ENCODE results near the gene MRPS18B. TPM values are rescaled to one million over a fixed set of nuclear protein-coding genes. Genes with fewer than 3 reads are reported as not detected.

MRPS18B gene
- total RNA-seq, 1 donor from 2014 or later = 48.9 TPM

DNA sequence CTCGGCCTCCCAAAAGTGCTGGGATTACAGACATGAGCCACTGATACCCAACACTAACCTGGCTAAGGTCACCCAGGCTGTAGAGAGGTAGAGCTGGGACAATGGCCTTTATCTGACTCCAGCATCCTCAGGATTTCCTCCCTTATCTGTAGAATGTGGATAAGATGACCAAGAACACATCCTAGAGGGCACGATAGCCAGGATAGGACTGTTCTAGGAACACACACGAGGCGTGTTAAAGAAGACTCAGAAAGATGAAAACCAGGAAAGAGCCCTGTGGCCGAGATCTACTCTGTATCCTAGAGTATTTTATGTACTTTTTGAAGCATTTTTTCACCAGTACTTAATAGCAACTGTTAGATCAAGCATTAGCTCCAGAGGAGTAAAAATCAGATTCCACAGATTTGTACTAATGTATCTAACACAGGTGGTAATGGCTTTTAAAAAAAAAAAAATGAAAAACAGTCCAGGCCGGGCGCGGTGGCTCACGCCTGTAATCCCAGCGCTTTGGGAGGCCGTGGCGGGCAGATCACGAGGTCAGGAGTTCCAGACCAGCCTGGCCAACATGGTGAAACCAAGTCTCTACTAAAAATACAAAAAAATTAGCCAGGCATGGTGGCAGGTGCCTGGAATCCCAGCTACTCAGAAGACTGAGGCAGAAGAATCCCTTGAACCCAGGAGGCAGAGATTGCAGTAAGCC lies 17.9 kb upstream of the MRPS18B start:
- no peak overlapping the region for H3K27ac ChIP-seq

DNA sequence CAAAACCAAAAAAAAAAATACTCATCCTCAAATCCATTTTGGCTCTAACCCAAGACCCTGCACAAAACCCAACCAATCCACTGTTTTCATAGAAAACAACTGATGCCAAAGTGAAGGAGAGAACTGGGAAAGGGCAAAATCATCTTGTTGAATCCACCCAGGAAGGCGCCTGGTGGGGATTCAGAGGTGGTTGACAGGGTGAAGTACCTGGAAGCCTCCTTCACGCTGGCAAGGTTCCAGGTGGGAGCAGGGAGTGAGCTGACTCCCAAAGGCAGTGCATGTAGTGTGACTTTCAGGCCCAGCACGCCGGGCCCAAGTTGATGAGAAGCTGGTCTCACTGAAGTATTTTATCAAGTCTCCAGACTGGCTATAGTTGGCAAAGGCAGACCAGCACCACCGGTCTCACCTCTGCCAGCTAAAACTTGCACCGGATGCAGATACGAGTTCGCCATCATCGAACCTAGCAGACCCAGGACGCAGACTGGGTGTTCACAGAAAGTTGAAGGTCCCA lies 17.1 kb upstream of the MRPS18B start:
- no peaks in the 10 kb centered on the region for H3K4me1 ChIP-seq
- no peak for ATAC-seq
- H3K36me3 ChIP-seq = peaks cover 52% of the 10 kb centered on the region
- no peaks in the 10 kb centered on the region for H3K9me3 ChIP-seq
- intact Hi-C loops (cut with DNase I) = loop anchor here (5.0 kb wide), 1 partner anchor 118 kb away; no protein-coding TSS in a partner anchor
- H3K27me3 ChIP-seq = no peaks in the 10 kb centered on the region
- no peak overlapping the region for H3K4me3 ChIP-seq
- H3K27ac ChIP-seq = no peak overlapping the region
- peak; percentile 69 for DNase-seq
- TF ChIP-seq, protein P1, sequence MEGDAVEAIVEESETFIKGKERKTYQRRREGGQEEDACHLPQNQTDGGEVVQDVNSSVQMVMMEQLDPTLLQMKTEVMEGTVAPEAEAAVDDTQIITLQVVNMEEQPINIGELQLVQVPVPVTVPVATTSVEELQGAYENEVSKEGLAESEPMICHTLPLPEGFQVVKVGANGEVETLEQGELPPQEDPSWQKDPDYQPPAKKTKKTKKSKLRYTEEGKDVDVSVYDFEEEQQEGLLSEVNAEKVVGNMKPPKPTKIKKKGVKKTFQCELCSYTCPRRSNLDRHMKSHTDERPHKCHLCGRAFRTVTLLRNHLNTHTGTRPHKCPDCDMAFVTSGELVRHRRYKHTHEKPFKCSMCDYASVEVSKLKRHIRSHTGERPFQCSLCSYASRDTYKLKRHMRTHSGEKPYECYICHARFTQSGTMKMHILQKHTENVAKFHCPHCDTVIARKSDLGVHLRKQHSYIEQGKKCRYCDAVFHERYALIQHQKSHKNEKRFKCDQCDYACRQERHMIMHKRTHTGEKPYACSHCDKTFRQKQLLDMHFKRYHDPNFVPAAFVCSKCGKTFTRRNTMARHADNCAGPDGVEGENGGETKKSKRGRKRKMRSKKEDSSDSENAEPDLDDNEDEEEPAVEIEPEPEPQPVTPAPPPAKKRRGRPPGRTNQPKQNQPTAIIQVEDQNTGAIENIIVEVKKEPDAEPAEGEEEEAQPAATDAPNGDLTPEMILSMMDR (IDR thresholded peaks at IDR 0.05) = no peak

More for the DNA sequence above, 17.9 kb upstream of the MRPS18B start:
- ATAC-seq = no peak
- TF ChIP-seq, protein P1 (IDR thresholded peaks at IDR 0.05) = no peak
- H3K27me3 ChIP-seq = no peaks in the 10 kb centered on the region
- intact Hi-C loops (cut with DNase I) = loop anchor here (5.0 kb wide), 1 partner anchor 117 kb away; no protein-coding TSS in a partner anchor
- H3K4me1 ChIP-seq = no peaks in the 10 kb centered on the region
- H3K9me3 ChIP-seq = no peaks in the 10 kb centered on the region
- peaks cover 49% of the 10 kb centered on the region for H3K36me3 ChIP-seq
- DNase-seq = peak; percentile 19
- H3K4me3 ChIP-seq = no peak overlapping the region

DNA sequence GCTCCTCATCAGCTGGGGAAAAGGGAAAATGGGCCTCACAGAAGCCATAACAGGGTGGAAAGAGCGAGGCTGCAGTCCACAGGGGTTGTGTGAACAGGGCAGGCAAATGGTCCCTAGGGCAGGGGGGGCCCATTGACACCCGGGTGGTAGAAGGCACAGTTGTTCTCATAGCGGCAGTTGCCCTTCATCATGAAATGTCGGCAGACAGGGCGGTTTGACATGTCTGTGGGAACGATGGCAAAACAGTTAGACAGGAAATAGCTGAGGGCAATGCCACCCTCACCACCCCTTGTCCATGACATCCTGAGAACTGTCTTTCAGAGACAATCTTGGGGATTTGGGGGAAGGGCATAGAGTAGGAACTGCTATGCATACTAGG lies 16.2 kb upstream of the MRPS18B start:
- no peak overlapping the region for H3K4me3 ChIP-seq
- TF ChIP-seq, protein P1 (IDR thresholded peaks at IDR 0.05) = no peak
- DNase-seq (no peak), ATAC-seq (no peak)
- H3K9me3 ChIP-seq = no peaks in the 10 kb centered on the region
- no peak overlapping the region for H3K27ac ChIP-seq
- intact Hi-C loops (cut with DNase I) = loop anchor here (5.0 kb wide), 1 partner anchor 119 kb away; no protein-coding TSS in a partner anchor
- H3K36me3 ChIP-seq = peaks cover 61% of the 10 kb centered on the region
- no peaks in the 10 kb centered on the region for H3K27me3 ChIP-seq
- no peaks in the 10 kb centered on the region for H3K4me1 ChIP-seq

DNA sequence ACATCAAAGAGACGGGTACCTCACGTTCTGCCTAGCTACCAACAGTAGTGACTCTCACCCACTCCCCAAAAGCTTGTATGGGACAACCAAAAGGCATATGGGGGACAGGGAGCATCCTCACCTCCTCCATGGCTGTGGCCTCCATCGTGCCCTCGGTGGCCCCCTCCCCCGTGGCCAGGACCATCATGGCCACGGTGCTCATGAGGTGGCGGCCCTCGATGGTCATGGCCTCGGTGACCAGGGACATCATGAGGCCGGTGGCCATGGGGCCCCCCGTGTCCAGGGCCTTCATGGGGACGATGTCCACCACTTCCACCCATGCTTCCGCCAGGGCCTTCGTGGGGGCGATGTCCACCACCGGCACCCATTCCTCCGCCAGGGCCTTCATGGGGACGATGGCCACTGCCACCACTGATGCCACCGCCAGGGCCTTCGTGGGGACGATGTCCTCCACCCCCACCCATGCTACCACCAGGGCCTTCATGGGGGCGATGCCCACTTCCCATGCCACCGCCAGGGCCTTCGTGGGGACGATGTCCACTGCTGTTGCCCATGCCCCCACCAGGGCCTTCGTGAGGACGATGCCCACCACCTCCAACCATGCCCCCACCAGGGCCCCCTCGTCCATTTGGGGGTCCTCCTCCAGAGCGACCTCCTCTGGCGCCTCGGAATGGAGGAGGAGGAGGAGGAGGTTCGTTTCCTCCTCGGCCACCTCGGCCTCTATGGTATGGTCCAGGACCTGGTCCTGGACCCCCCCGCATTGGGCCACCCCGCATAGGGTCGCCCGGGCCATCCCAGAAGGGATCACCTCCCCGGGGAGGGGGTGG lies 15.6 kb upstream of the MRPS18B start:
- ATAC-seq (no peak), DNase-seq (no peak)
- H3K4me1 ChIP-seq = no peaks in the 10 kb centered on the region
- H3K27me3 ChIP-seq = no peaks in the 10 kb centered on the region
- no peak overlapping the region for H3K27ac ChIP-seq
- peaks cover 67% of the 10 kb centered on the region for H3K36me3 ChIP-seq
- TF ChIP-seq, protein P1 (IDR thresholded peaks at IDR 0.05) = no peak
- H3K9me3 ChIP-seq = no peaks in the 10 kb centered on the region
- no peak overlapping the region for H3K4me3 ChIP-seq
- intact Hi-C loops (cut with DNase I) = loop anchor here (5.0 kb wide), 1 partner anchor 120 kb away; no protein-coding TSS in a partner anchor

DNA sequence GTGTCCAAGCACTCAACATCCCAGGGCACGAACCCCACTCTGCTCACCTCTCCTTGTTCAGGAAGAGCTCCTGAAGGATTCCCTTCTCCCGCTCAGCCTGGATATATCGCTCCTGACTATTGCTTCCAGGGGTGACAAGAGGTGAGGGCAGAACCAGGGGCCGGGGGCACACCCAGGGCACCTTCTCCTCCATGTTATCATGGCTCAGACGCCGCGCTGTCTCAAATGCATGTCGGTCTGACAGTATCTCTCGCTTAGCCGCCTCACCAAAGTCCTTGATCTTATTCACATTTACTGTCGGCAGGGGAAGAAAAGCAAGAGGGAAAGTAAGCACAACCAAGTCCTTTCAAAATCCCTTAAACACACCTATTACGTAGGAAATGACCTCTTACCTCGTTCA lies 13.7 kb upstream of the MRPS18B start:
- H3K36me3 ChIP-seq = peaks cover 86% of the 10 kb centered on the region
- no peak overlapping the region for H3K4me3 ChIP-seq
- DNase-seq (no peak), ATAC-seq (no peak)
- H3K27ac ChIP-seq = no peak overlapping the region
- intact Hi-C loops (cut with DNase I) = loop anchor here (5.0 kb wide), 1 partner anchor 122 kb away; no protein-coding TSS in a partner anchor
- TF ChIP-seq, protein P1 (IDR thresholded peaks at IDR 0.05) = no peak
- H3K4me1 ChIP-seq = no peaks in the 10 kb centered on the region
- no peaks in the 10 kb centered on the region for H3K27me3 ChIP-seq
- H3K9me3 ChIP-seq = no peaks in the 10 kb centered on the region
